ENCODE measurements around the gene MIA3.
"Not testable (repeated sequence)": the region's sequence is repeated elsewhere in the genome, so short reads cannot be mapped to it uniquely, and the experiment has no call there.

MIA3 gene

DNA sequence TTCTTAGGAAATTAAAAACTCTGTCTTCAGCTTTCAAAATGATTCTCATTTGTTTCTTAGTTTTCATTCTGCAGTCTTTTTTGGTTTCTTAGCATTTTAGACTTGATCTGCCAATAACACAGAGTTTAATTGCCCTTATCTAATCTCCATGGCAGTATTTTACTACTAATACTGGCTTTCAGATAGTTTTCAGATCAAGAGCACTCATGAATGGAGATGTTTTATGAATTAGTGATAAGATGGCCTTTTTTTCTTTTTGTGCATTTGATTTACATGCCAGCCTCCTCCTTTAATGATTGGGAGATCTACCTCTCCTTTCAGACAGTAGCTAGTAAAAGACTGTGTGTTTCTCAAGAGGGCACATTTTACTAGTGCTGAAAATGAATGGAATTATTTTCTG lies 5.6 kb downstream of the MIA3 start:
- no peak for DNase-seq

DNA sequence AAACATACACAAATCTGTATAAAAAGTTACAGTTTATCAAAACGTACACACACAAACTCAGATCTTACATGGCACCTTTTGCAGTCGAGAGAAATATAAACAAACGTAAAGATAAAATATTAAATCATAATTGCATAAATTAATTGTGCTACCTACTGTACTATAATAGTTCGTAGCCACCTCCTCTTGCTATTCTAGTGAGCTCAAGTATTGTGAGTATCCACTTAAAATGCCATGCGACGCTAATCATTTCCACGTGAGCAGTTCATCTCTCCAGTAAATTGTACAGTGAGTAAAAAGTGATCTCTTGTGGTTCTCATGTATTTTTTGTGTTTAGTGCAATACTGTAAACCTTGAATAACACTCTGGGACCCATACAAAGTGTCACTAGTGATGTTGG lies 6.3 kb downstream of the MIA3 start:
- no peak for DNase-seq

DNA sequence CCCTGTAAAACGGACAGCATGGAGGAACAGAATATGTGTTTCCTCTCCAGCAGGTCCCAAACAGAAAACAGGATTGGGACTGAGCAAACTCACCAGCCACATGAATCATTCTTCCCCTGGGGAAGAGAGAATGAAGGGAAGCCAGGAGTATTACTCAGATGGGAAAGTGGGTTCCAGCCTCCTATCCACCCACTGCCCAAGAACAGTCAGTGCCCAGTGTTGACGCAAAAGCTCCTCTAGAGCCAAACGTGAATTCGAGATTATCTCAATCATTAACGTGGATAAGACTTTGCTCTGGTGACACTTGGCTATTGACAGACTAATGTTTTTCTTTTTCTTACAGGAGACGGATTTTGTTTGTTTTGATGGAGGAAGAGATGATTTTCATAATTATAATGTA lies 9.3 kb downstream of the MIA3 start:
- DNase-seq: no peak

DNA sequence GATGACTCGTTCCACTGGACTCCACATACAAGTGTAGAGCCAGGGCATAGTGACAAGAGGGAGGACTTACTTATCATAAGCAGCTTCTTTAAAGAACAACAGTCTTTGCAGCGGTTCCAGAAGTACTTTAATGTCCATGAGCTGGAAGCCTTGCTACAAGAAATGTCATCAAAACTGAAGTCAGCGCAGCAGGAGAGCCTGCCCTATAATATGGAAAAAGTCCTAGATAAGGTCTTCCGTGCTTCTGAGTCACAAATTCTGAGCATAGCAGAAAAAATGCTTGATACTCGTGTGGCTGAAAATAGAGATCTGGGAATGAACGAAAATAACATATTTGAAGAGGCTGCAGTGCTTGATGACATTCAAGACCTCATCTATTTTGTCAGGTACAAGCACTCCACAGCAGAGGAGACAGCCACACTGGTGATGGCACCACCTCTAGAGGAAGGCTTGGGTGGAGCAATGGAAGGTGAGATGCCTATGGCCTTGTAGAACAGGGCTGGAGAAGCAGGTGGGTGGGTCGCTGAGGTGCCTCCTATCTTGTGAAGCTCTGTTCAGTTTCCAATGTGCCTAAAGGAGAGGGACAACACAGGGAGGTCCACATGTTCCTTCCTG lies 12.1 kb downstream of the MIA3 start:
- no peak for DNase-seq

DNA sequence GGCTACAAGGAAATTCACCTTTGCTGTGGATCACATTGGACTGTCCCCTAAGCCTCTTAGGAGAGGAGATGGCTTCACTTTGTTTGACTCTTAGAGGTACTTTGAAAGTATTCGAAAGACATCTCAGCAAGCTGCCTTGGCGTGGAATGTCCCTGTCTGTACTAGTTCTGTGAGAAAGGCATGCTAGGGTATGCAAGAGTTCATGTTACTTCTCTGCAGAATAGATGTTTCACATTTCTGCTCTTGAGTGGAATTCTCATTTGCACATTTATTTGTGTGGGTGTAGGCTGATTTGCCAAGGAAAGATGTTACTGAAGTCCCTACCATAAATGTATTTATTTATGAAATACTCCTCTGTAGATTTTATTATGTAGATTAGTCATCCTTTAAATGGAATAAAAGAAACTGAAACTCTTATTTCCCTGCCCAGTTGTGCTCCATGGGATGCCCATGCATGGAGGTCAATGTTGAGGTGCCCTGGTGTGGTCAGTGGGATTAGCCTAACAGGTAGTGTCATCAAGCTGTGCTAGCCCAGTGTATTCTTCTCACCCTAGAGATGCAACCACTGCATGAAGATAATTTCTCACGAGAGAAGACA lies 13.8 kb downstream of the MIA3 start:
- no peak for DNase-seq

DNA sequence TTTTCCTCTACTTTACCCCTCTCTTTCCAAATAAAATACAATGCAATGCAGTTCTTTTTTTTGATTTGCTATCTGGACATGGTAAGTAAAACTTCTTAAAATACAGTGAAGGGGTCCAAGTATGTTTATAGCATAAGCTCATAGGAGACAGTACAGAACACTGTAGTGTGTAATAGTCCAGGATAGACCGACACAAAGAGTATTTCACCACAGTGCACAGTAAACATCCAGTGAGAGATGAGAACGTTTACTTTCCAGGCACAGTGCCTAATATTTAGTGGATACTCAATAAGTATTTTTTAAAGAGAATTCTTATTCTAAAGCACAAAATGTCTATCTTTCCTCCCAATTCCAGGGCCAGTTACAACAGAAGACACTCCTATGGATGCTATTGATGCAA lies 14.9 kb downstream of the MIA3 start:
- no peak for DNase-seq

DNA sequence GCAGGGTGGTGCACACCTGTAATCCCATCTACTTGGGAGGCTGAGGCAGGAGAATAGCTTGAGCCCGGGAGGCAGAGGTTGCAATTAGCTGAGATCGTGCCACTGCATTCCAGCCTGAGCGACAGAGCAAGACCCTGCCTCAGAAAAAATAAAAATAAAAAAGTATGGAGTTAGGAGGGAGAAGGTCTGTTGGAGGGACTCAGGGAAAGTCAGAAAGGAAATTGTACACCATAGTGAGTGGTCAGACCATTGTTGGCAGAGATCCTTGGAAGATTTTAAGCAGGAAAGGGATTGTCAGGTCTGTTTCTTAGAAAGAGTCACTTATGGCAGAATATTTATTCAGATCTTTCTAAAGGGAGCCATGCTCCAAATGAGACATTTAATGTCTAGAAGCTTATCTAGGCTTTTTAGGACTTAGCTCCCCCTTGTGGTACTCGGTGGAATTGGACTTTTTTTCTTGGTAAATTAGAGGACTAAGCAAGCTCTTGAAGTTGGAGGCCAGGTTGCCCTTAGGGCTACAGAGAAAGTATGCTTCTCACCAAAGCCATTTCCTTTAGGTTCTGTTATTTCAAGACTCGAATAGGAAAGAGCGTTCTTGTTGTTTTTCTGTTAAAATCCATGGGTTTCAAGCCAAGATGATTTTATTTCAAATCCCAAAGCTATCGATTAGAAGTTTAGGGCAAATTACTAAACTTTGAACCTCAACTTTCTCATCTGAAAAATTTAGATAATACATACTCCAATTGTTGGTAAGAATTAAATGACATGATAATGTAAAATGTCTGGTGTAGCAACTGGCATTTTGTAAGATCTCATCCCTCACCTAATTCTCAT lies 16.5 kb downstream of the MIA3 start:
- peak in 1 of 4 experiments; percentile 49 for DNase-seq

DNA sequence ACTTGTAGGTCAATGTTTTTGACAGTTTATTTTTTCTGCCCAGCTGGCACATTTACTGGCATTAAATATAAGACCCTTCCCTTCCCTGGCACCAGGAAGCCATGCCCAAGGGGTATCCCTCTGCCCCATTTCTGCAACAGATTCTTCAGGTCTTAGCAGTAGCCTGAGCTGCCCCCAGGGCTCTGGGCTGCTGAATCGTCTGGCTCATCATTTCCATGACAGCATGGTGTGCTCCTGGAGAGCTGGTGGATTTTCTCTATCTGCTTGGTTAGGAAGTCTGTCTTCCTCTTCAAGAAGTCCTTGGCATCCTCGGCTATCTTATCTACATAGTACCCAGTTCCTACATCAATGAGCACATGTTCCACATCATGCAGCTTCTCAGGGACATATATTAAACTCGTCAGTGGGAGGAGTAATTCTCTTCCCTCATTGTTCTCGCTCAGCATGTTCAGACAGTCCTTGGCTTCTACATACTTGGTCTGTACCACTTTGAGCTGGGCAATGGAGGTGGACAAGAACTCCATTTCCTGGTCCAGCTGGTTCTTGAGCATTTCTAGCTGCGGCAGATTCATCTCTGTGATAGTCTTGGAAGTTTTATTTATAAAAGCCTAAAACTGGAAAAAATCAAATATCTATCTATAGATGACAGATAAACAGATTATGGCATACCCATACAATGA lies 23.5 kb downstream of the MIA3 start:
- no peak for DNase-seq

DNA sequence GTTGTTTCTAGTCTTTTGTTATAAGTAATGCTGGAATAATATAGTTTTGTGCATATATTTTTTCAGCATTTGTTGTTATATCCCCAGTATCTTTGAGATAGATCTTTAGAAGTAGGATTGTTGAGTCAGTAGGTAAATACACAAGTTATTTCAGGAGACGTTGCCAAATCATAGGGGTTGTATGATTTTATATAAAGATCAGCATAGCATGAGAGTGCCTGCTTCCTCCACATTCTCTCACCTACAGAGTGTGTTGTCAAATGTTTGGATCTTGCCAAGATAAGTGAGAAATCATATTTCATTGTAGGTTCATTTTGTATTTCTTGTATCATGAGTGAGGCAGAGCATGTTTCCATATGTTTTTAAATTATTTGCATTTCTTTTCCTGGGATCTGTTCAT lies 24.6 kb downstream of the MIA3 start:
- no peak for DNase-seq

DNA sequence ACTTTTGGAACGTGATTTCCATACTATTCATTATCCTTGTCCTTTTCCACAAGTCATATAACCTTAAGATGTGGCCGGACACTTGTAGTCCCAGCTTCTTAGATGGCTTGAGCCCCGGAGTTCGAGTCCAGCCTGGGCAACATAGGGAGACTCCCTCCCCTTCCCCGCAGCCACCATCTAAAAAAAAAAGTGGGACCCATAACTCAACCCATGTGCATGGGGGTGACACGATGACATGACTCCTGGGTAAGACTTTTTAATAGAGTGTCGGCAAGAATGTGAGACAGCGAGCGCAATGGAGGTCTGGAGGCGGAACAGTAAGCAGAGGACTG lies 25.7 kb downstream of the MIA3 start:
- DNase-seq: peak in 1 of 4 experiments; percentile 36

DNA sequence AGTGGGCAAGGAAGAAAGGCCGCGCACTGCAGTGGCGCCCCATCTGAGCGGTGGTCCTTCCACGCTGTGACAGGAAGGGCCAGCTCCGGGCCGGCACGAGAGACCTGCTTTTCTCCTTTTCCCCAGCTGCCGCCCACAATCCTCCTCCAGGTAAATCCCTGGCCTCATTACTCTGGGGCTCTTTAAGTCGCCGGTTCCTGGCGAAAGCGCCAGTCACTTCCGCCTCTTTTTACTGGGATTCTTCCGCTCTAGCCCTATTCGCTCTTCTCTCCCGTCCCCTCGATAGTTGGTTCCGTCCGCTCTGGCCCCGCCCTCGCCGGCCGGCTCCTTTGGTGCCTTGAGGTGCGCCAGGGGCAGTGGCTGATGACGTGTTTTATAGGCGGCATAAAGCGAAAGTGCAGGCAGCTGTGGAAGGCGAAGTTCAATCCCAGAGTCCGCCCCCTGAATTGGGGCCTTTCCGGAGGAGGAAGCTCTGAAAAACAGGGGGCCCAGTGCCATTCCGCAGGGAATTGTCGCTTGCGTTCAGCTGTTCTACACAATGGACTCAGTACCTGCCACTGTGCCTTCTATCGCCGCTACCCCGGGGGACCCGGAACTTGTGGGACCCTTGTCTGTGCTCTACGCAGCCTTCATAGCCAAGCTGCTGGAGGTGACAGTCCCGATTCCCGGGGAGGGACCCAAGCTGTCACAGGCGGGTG lies 26.2 kb downstream of the MIA3 start:
- peak; percentile 86 to 92 (median 87) for DNase-seq

DNA sequence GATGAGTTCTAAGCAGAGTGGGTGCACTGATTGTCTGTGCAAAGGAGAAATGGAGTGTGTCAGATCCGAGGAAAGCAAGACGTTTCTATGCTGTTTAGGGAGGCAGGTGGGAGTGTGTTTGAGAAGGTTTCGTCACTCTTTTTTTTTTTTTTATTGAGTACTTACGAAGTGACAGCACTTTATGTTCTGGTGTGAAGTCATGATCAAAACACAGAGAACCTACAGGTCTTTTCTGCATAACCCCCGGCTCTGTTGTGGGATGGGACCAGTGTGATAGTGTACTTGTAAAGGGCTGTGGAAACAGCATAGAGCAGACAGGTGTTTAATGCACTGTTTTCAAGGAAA lies 26.7 kb downstream of the MIA3 start:
- DNase-seq: no peak

DNA sequence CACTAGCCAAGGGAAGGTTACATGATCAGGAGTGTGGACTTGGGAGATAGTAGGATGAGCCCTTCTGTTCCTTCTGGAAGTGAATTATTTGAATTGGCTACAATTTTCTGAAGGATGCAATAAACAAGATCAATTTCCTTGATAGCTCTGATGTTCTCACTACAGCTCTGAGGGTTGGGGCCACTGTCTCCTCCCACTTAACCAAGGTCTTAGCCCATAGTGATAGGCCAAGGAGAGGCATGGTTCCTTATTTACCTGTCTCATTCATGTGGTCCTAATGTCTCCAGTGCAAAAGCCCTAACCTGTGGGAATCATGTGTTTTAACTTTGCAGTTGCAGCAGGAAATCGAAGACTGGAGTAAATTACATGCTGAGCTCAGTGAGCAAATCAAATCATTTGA lies 34.8 kb downstream of the MIA3 start:
- DNase-seq: no peak

DNA sequence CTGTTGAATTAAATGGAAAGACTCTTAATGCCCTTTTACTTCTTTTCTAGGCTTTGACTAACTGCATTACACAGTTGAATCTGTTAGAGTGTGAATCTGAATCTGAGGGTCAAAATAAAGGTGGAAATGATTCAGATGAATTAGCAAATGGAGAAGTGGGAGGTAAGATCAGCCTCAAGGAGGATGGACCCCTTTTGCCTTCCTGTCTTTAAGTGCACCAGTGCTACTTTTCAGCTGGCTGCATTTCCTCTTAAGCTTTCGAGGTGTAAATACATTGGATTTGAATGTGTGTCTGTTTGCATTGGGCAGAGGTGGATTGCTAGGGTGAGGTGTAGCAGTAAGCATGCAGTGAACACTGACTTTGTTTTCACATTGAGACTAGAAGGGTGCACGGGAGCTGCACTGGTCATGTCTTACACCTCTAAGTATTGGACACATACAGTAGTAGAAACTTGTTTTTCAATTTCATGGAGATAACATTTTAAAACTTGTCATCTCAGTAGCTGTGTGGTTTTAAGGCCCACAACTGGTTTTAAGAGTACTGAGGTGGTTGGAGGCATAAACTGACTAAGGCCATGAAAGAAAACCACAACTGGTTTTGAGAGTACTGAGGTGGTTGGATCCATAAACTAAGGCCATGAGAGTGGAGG lies 35.4 kb downstream of the MIA3 start:
- DNase-seq: no peak

DNA sequence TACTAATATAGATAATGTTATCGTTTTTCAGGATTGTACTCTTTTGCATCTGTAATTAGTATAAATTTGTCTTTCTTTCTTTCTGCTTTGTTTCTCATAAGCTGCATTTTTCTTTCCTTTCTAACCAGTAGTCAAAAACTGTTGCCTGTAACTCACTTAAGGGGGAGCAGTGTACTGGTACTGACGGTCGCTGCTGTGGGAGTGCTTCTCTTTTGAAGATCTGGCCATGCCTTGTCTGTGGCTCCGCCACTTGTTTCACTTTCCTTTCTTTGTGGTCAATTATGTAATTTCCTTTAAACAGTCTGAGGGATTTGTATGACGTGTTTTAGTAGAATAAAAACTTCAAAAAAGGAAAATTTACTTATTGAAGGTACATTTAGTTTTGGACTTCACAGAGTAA lies 37.0 kb downstream of the MIA3 start:
- peak in 2 of 4 experiments; percentile 25 to 50 for DNase-seq

DNA sequence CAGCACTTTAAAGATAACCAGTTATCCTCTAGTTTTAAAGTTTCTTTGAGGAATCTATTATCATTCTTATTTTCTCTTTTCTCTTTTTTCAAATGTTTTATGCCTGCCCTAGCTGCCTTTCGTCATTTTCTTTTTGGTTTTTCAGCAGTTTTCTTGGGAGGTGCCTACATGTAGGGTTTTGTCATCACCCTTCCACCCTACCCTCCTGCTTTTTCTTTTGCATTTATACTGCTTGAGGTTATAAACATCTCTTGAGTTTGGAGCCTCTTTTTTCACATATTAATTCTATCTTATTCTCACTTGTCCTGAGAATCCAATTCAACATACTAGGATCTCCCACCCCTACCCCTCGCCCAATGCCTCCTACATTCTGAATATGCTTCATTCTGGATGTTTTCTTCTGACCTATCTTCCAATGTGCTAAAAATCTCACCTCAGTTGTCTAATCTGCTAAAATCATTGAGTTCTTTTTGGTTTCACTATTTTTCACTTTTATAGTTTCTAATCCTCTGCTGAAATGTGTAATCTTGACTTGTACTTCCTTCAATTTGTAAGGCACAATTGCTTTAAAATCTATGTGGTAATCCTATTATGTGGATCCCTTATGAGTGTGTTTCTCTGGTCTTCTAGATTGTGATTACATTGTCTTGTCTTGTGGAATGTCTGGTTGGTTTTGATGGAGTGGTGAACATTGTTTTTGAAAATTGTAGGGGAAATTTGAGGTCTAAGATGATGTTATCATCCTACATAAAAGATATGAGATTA lies 38.7 kb downstream of the MIA3 start:
- DNase-seq: no peak

DNA sequence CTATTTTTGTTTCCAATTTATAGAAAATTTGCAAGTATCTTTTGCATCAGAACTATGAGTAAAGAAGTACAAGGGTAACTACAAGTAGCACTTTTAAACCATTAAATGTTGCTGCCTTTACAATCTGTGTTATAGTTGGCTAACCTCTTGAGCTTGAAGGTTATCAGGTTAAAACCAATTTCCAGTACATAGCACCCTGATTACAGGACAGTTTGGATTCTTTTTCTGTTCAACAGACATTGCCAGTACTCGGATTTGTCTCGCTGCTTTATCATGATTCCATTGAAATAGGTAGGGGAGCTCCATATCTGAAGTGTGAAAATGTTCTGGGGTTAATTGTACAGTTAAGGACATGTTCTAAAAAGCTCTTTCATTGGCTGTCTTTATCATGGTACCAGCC lies 40.0 kb downstream of the MIA3 start:
- no peak for DNase-seq

DNA sequence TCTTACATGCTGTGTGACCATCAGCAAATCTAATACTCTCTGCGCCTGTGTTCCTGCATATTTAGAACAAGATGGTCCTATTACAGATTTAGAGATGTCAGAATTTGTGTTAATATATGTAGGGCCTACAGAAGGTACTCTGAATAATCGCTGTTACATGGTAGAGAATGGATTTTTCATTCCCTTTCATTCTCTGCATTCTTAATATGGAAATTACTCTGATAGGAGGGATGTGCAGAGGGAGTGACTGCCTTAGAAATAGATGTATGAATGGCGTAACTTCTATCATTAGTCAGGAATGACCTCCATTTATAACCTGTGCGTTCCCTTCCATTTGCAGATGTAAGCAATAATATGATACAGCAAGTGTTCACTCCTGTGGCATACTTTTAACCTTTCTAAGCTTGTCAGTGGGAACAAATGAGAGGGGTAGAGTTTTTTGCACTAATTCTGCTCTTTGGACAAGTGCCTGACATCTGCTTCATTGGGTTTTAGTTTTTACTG lies 45.6 kb downstream of the MIA3 start:
- no peak for DNase-seq

DNA sequence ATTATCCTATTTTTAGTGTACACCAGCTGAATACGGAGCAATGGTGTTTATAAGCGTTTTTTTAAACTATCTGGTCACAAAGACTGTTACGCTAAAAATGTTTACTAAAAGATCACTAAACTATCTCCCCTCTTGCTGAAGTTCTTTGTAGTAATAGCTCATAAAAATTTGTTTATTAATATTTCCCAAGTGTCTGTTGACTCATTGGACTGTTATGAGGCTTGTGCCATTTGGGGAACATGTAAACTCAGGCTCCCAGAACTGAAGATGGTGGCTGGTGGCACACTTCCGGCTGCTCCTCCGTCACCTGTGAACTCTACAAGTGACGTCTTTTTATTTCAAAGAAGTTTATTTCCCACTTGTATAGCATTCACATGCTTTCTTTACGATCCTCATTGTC lies 48.1 kb downstream of the MIA3 start:
- no peak for DNase-seq

DNA sequence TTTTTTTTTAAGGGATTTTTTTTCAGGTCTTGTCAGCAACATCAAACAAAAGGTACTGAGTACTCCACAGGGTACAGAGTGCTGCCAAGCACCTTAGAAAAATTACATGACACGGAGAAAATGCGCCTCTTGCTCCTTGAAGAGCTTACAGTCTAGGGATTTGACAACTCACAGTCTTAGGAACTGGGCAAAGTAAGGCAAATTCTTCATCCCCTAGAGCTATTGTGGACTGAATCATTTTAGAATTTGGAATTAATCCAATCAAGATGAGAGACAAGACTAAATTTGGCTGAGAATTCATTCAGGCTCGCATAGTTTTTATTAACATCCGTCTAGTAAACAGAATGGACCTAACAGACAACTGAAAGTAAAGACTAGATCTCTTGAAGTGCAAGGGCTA lies 50.3 kb downstream of the MIA3 start:
- not testable (repeated sequence) for DNase-seq

DNA sequence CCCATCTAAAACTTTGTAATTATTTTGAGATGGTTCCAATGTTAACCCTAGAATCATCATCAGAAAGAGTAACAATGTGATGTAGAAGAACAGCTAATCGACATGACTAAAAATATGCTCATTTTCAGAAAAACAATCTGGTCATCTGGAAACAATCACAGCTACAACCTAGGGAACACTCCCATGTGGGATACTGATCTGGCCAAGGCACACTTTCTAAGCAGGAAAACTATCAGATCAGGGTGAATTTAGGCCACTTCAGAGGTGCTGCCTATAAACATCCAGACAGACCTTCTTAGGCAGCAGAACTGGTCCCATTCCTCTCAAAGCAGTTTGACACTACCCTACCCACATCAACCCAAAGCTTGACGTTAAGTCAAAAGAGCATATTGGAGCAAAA lies 51.2 kb downstream of the MIA3 start:
- DNase-seq: not testable (repeated sequence)

DNA sequence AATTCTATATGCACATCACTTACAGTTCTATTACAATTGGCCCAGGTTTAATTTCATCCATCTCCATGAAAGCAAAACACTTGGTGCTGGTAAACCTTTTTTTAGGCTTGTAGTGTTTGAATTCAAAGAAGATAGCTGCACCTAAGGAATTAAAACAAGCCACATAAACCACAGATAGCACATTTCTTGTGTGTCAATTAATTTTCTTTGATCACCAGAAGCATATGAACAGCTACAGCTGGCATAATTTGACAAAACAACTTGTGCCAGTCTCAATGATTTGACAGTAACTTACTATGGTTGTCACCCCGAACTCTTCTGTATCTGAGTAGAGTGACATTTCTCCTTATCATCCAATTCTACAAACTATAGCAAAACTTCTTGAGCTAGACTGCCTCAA lies 52.2 kb downstream of the MIA3 start:
- DNase-seq: no peak

Data from activated naive CD4-positive, alpha-beta T cell (primary cell).